ENCODE measurements around the gene STOX2.
A peak's percentile ranks its signal among the peaks of the same experiment; 100 is the strongest.

The STOX2 gene

GRCh38 chr4:183969596-183969995 is 64.5 kb downstream of the STOX2 start:
- H3K27ac ChIP-seq (ENCODE audit: low read depth, low read length): no peak overlapping the region
- no peaks in the 10 kb centered on the region for H3K4me1 ChIP-seq (ENCODE audit: insufficient read depth, low read length)
- no peaks in the 10 kb centered on the region for H3K9me3 ChIP-seq (ENCODE audit: low read length)
- no peaks in the 10 kb centered on the region for H3K36me3 ChIP-seq (ENCODE audit: insufficient read depth, low read length)
- H3K9ac ChIP-seq (ENCODE audit: low read length): no peak overlapping the region
- no peaks in the 10 kb centered on the region for H3K27me3 ChIP-seq (ENCODE audit: control insufficient read depth in 1 of 2, insufficient read depth in 2 of 2, low read length in 2 of 2)
- no peak overlapping the region for H3K4me3 ChIP-seq (ENCODE audit: low read depth in 1 of 2, low read length in 2 of 2)

DNA sequence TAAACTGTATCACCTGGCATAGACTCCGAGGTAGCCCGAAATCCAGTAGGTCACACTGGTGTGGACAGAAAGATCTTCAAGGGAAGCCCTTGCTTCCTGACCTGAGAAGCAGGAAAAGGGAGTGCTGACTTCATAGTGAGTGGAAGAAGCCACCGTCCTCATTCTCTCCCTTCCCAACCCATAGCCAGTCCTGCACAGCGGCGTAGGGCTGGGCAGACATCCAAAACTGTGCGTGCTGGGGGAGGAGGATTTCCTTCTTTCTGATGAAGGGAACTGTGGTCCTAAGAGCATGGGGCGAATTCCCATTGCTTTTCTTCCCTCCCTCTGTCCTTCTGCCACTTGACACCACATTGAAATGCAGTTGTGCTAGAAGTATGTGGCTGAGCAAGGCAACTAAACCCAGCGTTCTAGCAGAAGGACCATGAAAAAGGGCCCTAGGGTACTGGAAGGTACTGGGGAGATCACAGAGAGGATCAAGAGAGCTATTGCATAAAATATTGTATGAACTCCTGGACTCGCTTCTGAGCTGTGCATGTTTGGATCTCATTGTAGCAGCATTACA is 66.9 kb downstream of the STOX2 start:
- Histone ChIP-seq H3K36me3 (ENCODE audit: insufficient read depth, low read length) (no peaks in the 10 kb centered on the region), H3K4me3 (ENCODE audit: low read depth in 1 of 2, low read length in 2 of 2) (no peak overlapping the region), H3K9ac (ENCODE audit: low read length) (no peak overlapping the region), H3K27me3 (ENCODE audit: control insufficient read depth in 1 of 2, insufficient read depth in 2 of 2, low read length in 2 of 2) (no peaks in the 10 kb centered on the region), H3K9me3 (ENCODE audit: low read length) (no peaks in the 10 kb centered on the region), H3K27ac (ENCODE audit: low read depth, low read length) (no peak overlapping the region), H3K4me1 (ENCODE audit: insufficient read depth, low read length) (no peaks in the 10 kb centered on the region)

DNA sequence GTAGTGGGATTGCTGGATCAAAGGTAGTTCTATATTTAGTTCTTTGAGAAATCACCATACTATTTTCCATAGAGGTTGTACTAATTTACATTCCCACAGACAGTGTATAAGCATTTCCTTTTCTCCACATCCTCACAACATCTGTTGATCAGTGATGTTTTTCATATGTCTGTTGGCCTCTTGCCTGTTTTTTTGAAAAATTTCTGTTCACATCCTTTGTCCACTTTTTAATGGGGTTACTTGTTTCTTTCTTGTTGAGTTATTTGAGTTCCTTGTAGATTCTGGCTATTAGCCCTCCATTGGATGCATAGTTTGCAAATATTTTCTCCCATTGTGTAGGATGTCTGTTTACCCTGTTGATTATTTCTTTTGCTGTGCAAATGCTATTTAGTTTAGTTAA is 72.6 kb downstream of the STOX2 start:
- Histone ChIP-seq H3K27me3 (ENCODE audit: control insufficient read depth in 1 of 2, insufficient read depth in 2 of 2, low read length in 2 of 2) (no peaks in the 10 kb centered on the region), H3K4me3 (ENCODE audit: low read depth in 1 of 2, low read length in 2 of 2) (no peak overlapping the region), H3K9me3 (ENCODE audit: low read length) (no peaks in the 10 kb centered on the region), H3K4me1 (ENCODE audit: insufficient read depth, low read length) (no peaks in the 10 kb centered on the region), H3K27ac (ENCODE audit: low read depth, low read length) (no peak overlapping the region), H3K36me3 (ENCODE audit: insufficient read depth, low read length) (no peaks in the 10 kb centered on the region), H3K9ac (ENCODE audit: low read length) (no peak overlapping the region)

GRCh38 chr4:183984566-183984965 is 79.5 kb downstream of the STOX2 start:
- Histone ChIP-seq H3K27ac (ENCODE audit: low read depth, low read length) (no peak overlapping the region), H3K9me3 (ENCODE audit: low read length) (no peaks in the 10 kb centered on the region), H3K27me3 (ENCODE audit: control insufficient read depth in 1 of 2, insufficient read depth in 2 of 2, low read length in 2 of 2) (no peaks in the 10 kb centered on the region), H3K9ac (ENCODE audit: low read length) (no peak overlapping the region), H3K4me3 (ENCODE audit: low read depth in 1 of 2, low read length in 2 of 2) (no peak overlapping the region), H3K36me3 (ENCODE audit: insufficient read depth, low read length) (no peaks in the 10 kb centered on the region), H3K4me1 (ENCODE audit: insufficient read depth, low read length) (peaks cover 14% of the 10 kb centered on the region)

- no peak overlapping the region for H3K27ac ChIP-seq (ENCODE audit: low read depth, low read length)
- H3K9ac ChIP-seq (ENCODE audit: low read length): no peak overlapping the region
- H3K4me3 ChIP-seq (ENCODE audit: low read depth in 1 of 2, low read length in 2 of 2): no peak overlapping the region
- no peaks in the 10 kb centered on the region for H3K27me3 ChIP-seq (ENCODE audit: control insufficient read depth in 1 of 2, insufficient read depth in 2 of 2, low read length in 2 of 2)
- H3K9me3 ChIP-seq (ENCODE audit: low read length): no peaks in the 10 kb centered on the region
- peaks cover 14% of the 10 kb centered on the region for H3K4me1 ChIP-seq (ENCODE audit: insufficient read depth, low read length)
- H3K36me3 ChIP-seq (ENCODE audit: insufficient read depth, low read length): no peaks in the 10 kb centered on the region
Measured at GRCh38 chr4:183985786-183986185, 80.7 kb downstream of the STOX2 start.

DNA sequence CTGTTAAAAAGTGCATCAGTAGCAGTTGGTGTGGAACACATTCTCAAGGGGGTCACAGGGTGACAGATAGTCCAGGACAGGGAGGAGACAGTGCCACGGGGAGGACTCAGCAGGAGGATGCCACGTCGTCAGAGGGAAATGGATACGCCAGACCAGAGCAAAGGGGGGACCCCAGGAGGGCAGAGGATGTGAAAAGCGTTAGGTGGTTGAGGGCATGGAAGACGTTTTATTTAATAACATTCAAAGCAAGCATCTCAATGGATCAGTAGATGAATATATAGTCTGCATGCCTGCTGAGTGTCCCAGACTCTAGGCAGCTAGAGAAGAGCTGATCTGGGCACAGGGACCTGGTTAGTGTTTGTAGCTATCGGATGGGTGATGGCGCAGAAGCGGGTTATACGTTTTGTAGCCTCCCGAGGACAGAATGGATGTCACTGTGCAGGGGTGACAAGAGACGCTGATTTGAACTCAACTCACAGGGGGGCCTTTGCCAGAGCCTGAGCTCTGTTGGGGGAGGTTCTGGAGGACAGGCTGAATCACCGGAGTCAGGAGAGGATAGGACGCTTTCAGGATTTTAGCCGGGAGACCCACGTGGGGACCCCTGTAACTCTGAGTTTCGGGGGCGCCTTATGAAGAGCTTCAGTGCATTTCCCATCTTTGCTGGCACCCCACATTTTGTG is 81.3 kb downstream of the STOX2 start:
- Histone ChIP-seq H3K27me3 (ENCODE audit: control insufficient read depth in 1 of 2, insufficient read depth in 2 of 2, low read length in 2 of 2) (no peaks in the 10 kb centered on the region), H3K9ac (ENCODE audit: low read length) (no peak overlapping the region), H3K9me3 (ENCODE audit: low read length) (no peaks in the 10 kb centered on the region), H3K4me1 (ENCODE audit: insufficient read depth, low read length) (peaks cover 14% of the 10 kb centered on the region), H3K27ac (ENCODE audit: low read depth, low read length) (no peak overlapping the region), H3K4me3 (ENCODE audit: low read depth in 1 of 2, low read length in 2 of 2) (no peak overlapping the region), H3K36me3 (ENCODE audit: insufficient read depth, low read length) (no peaks in the 10 kb centered on the region)

DNA sequence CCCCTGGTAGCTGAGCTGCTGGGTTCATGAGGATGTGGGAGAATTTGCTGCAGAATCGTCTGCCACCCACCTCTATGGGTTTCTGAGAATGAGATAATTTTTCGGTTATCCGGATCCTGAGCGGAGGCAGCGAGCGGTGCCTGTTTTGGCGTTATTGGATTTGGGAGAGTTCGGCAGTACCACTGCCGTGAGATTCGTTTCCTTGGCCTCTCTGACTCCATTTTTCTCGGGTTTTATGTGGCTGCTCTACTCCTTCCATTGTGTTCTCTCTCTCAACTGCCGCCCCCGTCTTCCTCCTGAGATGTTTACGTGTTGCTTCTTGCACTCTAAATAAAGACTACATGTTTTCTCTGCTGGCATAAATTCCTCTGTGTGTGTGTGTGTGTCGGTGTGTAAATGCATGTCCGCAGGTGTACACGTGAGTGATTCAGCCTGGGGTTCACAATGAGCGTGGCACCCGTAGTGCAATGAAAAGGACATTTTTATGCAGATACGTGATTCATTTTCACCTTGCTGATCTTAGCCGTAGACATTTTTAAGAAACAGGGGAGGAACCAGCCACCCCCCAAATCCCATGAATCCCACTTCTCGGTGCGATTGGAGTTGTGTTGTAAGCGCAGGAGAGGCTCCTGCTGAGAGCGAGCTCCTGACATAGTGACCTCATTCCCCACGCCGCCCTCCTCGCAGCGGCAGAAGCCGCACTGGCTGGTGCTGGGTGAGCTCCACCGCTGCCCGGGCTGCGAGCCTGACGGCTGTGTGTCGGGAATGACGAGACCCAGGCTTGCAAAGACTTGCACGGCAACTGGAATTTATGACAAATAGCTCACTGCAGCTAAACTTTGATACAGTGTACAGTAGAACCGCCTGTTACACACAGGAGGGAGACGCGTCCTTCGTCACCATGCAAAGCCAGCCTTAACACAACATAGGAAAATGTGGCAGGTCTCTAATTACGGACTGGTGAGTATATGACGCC is 82.2 kb downstream of the STOX2 start:
- H3K27ac ChIP-seq (ENCODE audit: low read depth, low read length): peak overlapping the region; percentile 45
- H3K9ac ChIP-seq (ENCODE audit: low read length): peak overlapping the region; percentile 49
- H3K36me3 ChIP-seq (ENCODE audit: insufficient read depth, low read length): no peaks in the 10 kb centered on the region
- no peaks in the 10 kb centered on the region for H3K9me3 ChIP-seq (ENCODE audit: low read length)
- H3K4me1 ChIP-seq (ENCODE audit: insufficient read depth, low read length): peaks cover 14% of the 10 kb centered on the region
- no peaks in the 10 kb centered on the region for H3K27me3 ChIP-seq (ENCODE audit: control insufficient read depth in 1 of 2, insufficient read depth in 2 of 2, low read length in 2 of 2)
- H3K4me3 ChIP-seq (ENCODE audit: low read depth in 1 of 2, low read length in 2 of 2): peak overlapping the region; percentile 4 to 44

GRCh38 chr4:183987987-183988392 is 82.9 kb downstream of the STOX2 start:
- H3K27me3 ChIP-seq (ENCODE audit: control insufficient read depth in 1 of 2, insufficient read depth in 2 of 2, low read length in 2 of 2): no peaks in the 10 kb centered on the region
- H3K27ac ChIP-seq (ENCODE audit: low read depth, low read length): peak overlapping the region; percentile 45
- peak overlapping the region; percentile 4 to 44 for H3K4me3 ChIP-seq (ENCODE audit: low read depth in 1 of 2, low read length in 2 of 2)
- no peaks in the 10 kb centered on the region for H3K9me3 ChIP-seq (ENCODE audit: low read length)
- H3K36me3 ChIP-seq (ENCODE audit: insufficient read depth, low read length): no peaks in the 10 kb centered on the region
- peaks cover 14% of the 10 kb centered on the region for H3K4me1 ChIP-seq (ENCODE audit: insufficient read depth, low read length)
- peak overlapping the region; percentile 49 for H3K9ac ChIP-seq (ENCODE audit: low read length)

DNA sequence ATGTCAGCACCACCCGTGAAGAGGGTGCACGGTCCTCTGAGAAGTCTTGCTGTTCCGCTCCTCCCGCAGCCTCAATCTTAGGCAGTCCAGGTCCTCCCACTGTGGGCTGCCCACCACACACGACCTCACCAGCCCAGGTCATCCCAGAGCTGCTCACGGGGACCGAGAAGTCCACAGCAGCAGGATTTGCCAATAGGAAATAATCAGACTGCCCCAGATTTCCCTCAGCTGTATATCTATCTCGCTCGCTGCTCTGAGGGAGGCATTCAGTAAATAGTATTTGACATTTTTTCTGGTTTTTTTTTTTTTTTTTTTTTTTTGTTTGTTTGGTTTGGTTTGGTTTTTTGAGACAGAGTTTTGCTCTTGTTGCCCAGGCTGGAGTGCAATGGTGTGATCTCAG is 83.8 kb downstream of the STOX2 start:
- no peaks in the 10 kb centered on the region for H3K9me3 ChIP-seq (ENCODE audit: low read length)
- no peak overlapping the region for H3K27ac ChIP-seq (ENCODE audit: low read depth, low read length)
- H3K4me1 ChIP-seq (ENCODE audit: insufficient read depth, low read length): peaks cover 14% of the 10 kb centered on the region
- no peaks in the 10 kb centered on the region for H3K27me3 ChIP-seq (ENCODE audit: control insufficient read depth in 1 of 2, insufficient read depth in 2 of 2, low read length in 2 of 2)
- H3K4me3 ChIP-seq (ENCODE audit: low read depth in 1 of 2, low read length in 2 of 2): no peak overlapping the region
- H3K36me3 ChIP-seq (ENCODE audit: insufficient read depth, low read length): no peaks in the 10 kb centered on the region
- H3K9ac ChIP-seq (ENCODE audit: low read length): no peak overlapping the region

DNA sequence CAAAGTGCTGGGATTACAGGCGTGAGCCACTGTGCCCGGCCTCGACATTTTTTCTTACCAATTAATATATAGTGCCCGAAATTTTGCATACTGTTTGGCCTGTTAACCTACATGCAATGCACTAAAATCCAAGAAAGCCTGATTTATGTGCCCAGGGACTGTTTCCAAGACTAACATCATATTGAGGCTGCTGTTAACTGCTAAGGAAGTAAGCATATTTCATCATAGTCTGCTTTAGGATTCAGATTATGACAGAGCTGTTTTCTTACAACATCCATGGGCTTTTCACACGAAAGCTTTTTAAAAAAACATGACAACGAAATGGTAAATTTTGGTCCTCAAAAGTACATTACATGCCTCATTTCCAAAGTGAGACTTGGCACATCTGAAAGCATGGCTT is 84.4 kb downstream of the STOX2 start:
- Histone ChIP-seq H3K27ac (ENCODE audit: low read depth, low read length) (no peak overlapping the region), H3K4me3 (ENCODE audit: low read depth in 1 of 2, low read length in 2 of 2) (no peak overlapping the region), H3K9me3 (ENCODE audit: low read length) (no peaks in the 10 kb centered on the region), H3K9ac (ENCODE audit: low read length) (no peak overlapping the region), H3K27me3 (ENCODE audit: control insufficient read depth in 1 of 2, insufficient read depth in 2 of 2, low read length in 2 of 2) (no peaks in the 10 kb centered on the region), H3K36me3 (ENCODE audit: insufficient read depth, low read length) (no peaks in the 10 kb centered on the region), H3K4me1 (ENCODE audit: insufficient read depth, low read length) (peaks cover 14% of the 10 kb centered on the region)

DNA sequence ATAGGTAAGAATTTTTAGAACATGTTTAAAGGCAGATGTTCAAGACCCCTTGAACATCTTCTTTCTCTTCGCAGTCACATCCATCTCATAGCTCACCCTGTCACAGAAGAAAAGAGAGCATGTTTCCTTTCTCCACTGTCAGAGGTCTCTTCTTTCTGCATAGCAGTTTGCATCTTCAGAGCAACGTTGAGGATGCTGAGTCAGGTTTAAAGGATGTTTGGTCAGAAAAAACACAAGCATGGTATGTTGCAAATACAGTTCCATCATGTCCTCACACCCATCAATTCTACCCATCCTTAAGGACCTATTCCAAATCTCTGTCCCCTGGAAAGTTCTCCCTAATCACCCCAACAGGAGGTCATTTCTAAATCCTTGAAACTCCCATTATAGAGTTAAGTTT is 84.8 kb downstream of the STOX2 start:
- Histone ChIP-seq H3K9ac (ENCODE audit: low read length) (no peak overlapping the region), H3K4me1 (ENCODE audit: insufficient read depth, low read length) (peaks cover 14% of the 10 kb centered on the region), H3K9me3 (ENCODE audit: low read length) (no peaks in the 10 kb centered on the region), H3K36me3 (ENCODE audit: insufficient read depth, low read length) (no peaks in the 10 kb centered on the region), H3K27me3 (ENCODE audit: control insufficient read depth in 1 of 2, insufficient read depth in 2 of 2, low read length in 2 of 2) (no peaks in the 10 kb centered on the region), H3K4me3 (ENCODE audit: low read depth in 1 of 2, low read length in 2 of 2) (no peak overlapping the region), H3K27ac (ENCODE audit: low read depth, low read length) (no peak overlapping the region)
